GM12874 (cell line): ENCODE measurements around the gene NCBP3.

ENCODE experiments used
- TF ChIP-seq, protein P1 (sequence below): IDR thresholded peaks from 2 replicates; pipeline ENCODE4 v1.5.1; 2011; ENCODE audit warnings: low read depth, mild to moderate bottlenecking, control low read depth, low read length, moderate library complexity; ENCODE audit not compliant: insufficient read depth

The NCBP3 gene

DNA sequence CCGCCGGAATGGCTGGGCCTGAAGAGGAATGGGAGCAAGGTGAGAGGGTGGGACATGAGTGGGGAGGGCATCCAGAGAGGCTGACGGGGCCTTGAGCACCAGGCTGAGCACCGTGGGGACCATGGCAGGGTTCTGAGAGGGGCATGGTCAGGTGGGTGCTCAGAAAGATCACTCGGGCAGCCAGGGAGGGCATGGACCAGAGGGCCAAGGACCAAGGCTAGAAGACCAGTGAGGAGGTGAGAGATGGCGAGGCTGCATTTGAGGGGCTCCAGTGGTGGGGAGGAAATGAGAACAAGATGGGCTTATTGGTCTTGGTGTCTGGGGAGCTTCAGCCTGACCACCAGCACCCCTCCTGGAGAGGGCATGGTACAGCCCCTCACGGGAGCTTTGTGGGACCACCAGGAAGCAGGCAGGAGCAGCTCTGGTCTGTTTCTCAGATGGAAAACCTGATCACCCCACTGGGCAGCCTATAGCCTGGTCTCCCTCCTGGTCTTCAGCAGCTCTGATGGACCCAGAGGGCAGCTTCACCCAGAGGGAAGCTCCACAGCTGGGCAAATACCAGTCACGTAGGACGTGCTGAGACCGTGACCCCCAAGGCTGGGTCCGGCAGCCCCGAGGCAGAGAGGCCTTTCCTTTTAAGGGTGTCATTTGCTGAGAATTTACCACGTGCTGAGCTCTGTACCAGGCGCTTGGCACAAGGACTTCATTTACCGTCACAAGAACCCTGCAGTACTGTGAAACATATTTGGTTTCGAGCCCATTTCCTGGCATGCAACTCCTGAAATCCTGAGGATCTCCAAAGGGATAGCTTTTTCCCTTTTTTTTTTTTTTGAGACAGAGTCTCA, 11.4 kb upstream of the NCBP3 start:
- TF ChIP-seq, protein P1, sequence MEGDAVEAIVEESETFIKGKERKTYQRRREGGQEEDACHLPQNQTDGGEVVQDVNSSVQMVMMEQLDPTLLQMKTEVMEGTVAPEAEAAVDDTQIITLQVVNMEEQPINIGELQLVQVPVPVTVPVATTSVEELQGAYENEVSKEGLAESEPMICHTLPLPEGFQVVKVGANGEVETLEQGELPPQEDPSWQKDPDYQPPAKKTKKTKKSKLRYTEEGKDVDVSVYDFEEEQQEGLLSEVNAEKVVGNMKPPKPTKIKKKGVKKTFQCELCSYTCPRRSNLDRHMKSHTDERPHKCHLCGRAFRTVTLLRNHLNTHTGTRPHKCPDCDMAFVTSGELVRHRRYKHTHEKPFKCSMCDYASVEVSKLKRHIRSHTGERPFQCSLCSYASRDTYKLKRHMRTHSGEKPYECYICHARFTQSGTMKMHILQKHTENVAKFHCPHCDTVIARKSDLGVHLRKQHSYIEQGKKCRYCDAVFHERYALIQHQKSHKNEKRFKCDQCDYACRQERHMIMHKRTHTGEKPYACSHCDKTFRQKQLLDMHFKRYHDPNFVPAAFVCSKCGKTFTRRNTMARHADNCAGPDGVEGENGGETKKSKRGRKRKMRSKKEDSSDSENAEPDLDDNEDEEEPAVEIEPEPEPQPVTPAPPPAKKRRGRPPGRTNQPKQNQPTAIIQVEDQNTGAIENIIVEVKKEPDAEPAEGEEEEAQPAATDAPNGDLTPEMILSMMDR = no peak

DNA sequence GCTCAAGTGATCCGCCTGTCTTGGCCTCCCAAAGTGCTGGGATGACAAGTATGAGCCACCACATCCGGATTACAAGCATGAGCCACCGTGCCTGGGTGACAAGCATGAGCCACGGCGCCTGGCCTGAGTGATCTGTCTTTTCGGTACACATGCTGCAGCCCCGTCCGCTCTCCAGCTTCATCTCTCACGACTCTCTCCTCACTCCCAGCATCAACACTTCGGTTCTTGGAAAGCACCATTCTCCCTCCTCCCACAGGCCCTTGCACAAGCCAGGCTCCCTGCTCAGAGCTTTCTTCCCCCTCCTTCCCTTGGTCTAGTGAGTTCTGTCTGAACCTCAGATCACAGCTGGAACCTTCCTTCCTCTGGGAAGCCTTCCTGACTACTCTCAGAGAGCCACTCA, 6.5 kb upstream of the NCBP3 start:
- TF ChIP-seq, protein P1 = no peak

DNA sequence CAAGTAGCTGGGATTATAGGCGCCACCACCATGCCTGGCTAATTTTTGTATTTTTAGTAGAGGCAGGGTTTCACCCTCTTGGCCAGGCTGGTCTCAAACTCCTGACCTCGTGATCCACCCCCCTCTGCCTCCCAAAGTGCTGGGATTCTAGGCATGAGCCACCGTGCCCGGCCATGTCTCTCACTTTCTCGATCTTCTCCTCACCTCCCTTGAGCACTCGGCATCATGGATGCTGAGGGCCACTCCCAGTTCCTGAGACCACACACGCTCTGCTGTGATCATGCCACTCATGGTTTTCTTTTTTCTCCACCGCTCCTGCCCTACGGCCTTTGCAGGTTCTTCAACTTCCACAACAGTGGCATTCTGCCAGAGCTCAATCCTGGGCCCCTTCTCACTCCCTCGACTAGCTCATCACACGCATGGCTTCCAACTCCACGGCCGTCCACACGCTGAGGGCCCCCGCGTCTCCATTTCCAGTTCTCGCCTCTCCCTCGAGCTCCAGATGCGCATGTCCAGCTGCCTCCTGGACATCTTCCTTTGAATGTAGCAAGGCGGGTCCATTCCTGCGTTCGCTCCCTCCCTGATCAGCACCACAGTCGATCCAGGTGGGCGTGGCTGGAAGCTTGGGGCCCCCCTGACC, 5.5 kb upstream of the NCBP3 start:
- TF ChIP-seq, protein P1 = no peak

DNA sequence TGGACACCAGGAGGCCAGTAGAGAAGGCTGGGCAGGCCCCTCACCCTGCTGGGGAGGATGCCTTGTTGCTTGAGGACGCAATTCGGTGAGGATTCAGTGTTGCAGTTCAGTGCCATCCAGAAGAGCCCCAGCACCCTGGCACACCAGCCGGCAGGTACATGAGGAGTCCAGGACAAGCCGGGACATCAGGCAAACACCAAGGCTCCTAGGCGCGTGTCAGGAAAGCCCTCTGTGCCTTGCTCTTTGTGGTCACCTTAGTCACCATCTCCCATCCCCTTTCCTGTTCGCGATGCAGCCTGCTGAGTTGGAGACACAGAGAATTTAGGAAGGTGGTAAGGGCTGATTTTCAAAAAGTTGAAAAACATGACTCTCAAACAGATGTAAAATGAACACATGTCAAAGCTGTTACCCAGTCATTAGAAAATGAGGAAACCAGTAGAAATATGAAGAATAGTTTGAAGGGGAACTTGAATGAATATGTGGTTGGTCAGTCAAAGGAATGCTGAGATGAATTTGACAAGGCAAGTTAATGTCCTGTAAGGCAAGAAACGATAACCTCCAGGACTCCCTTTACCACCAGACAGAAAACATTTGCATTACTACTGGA, 2.3 kb upstream of the NCBP3 start:
- TF ChIP-seq, protein P1 = no peak

DNA sequence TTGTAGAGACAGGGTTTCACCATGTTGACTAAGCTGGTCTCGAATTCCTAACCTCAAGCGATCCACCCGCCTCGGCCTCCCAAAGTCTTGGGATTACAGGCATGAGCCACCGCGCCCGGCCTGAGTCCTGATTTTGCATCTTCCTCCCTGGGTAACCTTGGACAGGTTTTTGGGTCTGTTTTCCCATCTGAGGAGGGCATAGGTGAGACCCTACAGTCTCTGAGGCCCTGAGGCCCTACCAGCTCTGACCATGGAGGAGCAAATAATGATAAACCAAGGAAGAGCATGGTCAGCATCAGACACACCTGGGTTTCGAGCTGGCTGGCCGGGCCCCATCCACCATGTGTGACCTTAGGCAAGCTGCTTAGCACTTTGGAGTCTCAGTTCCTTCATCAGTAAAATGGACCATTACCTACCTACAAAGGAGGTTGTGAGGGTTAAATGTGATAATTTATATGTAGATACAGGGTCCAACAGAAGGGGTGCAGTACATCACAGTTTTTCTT, 1.2 kb upstream of the NCBP3 start:
- TF ChIP-seq, protein P1 = no peak

DNA sequence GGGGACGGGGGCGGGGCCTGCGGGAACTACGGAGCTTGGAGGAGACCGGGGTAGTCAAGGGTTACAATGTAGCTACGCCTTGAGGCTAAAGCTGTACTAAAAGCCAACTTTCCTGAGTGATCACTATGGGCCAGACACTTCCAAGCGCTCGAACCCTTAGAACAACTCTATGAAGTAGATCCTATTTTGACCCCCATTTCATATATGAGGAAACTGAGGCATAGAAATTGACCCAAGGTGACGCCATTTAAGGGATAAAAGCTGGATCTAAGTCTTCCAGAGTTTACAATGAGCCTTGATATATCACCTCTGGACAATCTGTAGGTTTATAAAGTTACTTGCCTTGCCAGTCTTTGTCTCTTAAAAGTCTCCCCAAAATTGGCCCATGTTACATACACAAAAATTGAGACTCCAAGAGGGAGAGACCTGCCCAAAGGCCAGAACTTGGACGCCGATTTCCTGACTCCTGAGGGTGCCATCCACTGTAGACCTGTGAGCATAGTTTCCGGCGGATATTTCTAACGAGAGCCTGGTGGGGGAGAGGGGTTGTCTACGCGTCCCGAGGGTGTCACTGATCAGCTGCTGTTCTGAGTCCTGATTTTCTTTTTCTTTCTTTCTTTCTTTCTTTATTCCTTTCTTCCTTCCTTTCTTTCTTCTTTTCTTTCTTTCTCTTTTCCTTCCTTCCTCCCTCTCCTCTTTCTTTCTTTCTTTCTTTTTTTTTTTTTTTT, 555 bp upstream of the NCBP3 start:
- TF ChIP-seq, protein P1 = no peak

DNA sequence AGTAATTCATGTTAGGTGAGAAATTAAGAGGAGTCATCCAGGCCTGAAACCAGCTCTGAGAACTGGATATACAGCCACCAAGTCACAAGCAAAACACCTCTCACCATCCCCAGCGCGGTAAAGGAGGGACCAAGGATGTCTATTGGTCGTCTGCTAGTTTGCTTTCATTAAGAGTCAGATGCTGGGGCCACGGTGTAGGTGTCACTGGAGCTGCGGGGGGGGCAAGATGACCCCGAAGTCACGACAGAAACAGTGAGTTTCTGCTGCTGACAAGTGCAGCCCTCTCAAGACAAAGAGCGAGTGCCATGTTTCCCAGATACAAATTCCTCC, 790 bp downstream of the NCBP3 start:
- TF ChIP-seq, protein P1 = no peak
